IPS-20b (cell line): ENCODE results near the gene SLC18A2.

Experiments used
- H3K27ac ChIP-seq: one replicate; pipeline ENCODE4 v1.5.1; 2013; ENCODE audit warnings: low read length
- H3K27me3 ChIP-seq: 2 replicates; pipeline ENCODE4 v1.6.1; 2013; ENCODE audit warnings: mild to moderate bottlenecking, low read length, inconsistent platforms; ENCODE audit not compliant: insufficient read depth
- H3K36me3 ChIP-seq: 2 replicates; pipeline ENCODE4 v1.6.1; 2013; ENCODE audit warnings: low read depth, mild to moderate bottlenecking, inconsistent platforms, low read length, moderate library complexity; ENCODE audit not compliant: insufficient read depth
- H3K4me1 ChIP-seq: 2 replicates; pipeline ENCODE4 v1.6.1; 2013; ENCODE audit warnings: mild to moderate bottlenecking, control low read depth, inconsistent platforms, low read length, moderate library complexity; ENCODE audit not compliant: insufficient read depth
- H3K4me3 ChIP-seq: 2 replicates; pipeline ENCODE4 v1.5.1; 2013; ENCODE audit warnings: mild to moderate bottlenecking, low read length, inconsistent platforms
- H3K9ac ChIP-seq: 2 replicates; pipeline ENCODE4 v1.6.1; 2013; ENCODE audit warnings: low read depth, mild to moderate bottlenecking, inconsistent platforms, low read length, moderate library complexity
- H3K9me3 ChIP-seq: 2 replicates; pipeline ENCODE4 v1.6.1; 2013; ENCODE audit warnings: mild to moderate bottlenecking, low read depth, low read length, inconsistent platforms; ENCODE audit not compliant: insufficient read depth

Gene SLC18A2

DNA sequence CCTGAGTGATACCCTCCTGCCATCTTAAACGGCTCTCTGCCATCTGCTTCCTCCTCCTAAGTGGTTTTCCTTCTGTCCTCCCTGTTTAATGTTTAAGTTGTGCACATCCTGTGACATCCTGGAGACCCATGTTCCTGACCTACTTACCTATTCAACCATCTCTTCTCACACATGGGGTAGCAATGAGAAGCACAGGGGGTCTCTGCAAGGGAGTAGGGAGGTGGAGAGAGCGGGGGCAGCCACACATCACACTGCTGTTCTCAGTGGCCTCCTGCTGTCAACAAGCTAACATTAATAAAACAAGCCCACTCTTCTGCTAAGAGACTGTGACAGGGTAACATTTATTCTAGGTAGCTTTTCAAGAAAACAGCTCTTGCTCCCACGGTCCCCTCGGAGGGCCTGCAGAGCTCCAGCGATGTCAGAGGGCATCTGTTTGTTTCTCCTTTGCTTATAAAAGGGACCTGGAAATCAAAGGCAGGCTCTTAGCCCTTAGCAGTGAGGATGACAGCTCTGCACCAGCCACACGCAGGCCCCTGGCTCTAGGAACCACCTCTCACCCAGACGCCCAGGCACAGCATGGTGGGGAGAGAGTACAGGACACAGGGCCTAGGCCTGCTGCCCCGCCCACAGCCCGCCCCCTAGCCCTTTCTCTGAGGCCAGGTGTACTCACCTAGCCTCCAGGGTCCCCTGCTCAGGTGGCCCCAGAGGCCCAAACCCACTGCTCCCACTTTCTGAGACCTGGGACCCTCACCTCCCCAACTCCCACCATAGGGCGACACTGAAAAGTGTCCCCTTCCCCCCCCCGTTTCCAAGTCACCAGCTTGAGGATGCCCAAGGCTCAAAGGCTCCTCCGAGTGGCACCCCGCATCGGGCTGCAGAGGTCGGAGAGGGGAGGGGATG, 943 bp upstream of the SLC18A2 start:
- H3K27ac ChIP-seq: no peak overlapping the region
- no peaks in the 10 kb centered on the region for H3K36me3 ChIP-seq
- H3K27me3 ChIP-seq: peaks cover 67% of the 10 kb centered on the region
- peak overlapping the region; percentile 75 for H3K4me3 ChIP-seq
- no peaks in the 10 kb centered on the region for H3K9me3 ChIP-seq
- H3K9ac ChIP-seq: peak overlapping the region; percentile 41; the same call in 1 of the 2 replicates
- no peaks in the 10 kb centered on the region for H3K4me1 ChIP-seq

DNA sequence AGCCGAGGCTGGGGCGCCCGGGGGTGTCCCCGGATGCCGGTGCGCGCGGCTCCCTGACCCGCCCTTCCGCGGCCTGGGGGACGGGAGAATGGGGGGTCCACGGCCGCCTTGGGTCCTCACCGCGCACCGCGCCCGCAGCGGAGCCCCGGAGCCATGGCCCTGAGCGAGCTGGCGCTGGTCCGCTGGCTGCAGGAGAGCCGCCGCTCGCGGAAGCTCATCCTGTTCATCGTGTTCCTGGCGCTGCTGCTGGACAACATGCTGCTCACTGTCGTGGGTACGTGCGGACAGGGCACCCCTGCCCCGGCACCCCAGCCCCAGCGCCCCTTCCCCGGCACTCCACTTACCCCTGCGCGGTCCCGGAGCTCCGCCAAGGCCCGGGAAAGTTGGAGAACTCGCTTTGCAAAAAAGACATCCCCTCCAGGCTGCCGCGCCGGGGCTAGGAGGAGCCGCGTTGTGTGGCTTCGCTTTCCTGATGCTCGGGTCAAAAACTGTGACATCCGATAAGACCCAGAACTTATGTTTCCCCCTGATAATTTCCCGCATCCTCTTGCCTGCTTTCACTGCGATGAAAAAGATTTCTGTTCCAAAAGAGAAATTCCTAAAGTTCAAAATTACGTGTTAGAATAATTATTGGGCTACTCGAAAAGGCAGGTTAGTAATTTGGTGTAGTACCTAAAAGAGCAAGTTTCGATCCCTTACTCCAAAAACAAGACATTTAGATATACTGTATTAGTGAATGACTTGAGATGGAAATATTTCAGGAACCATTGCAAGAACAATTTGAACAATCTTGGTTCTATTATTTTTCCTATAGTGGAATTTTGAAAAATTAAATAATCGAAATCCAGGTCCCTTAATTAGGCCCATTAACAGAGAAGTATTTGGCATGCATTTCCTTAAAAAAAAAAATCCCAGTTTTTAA, 888 bp downstream of the SLC18A2 start:
- Histone ChIP-seq H3K27ac (no peak overlapping the region), H3K36me3 (no peaks in the 10 kb centered on the region), H3K9ac (no peak overlapping the region), H3K4me1 (no peaks in the 10 kb centered on the region), H3K4me3 (peak overlapping the region; percentile 75; the same call in 1 of the 2 replicates), H3K27me3 (peaks cover 61% of the 10 kb centered on the region), H3K9me3 (no peaks in the 10 kb centered on the region)

DNA sequence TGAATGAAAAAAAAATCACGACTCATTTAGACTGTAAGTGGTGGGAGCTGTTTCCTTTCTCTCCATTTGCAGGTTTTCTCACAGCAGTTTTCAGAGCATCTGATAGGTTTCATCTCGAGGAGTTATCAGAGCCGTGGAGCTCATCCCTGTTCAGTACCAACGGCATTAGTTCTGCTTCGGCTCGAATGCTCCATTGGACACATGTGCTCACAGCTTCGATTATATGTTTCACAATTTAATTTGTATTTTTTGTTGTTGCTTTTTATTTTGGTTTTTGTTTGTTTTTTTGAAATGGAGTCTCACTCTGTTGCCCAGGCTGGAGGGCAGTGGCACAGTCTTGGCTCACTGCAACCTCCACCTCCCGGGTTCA, 1.5 kb downstream of the SLC18A2 start:
- Histone ChIP-seq H3K27me3 (peaks cover 61% of the 10 kb centered on the region), H3K36me3 (no peaks in the 10 kb centered on the region), H3K9me3 (no peaks in the 10 kb centered on the region), H3K9ac (no peak overlapping the region), H3K4me1 (no peaks in the 10 kb centered on the region), H3K27ac (no peak overlapping the region), H3K4me3 (no peak overlapping the region)

DNA sequence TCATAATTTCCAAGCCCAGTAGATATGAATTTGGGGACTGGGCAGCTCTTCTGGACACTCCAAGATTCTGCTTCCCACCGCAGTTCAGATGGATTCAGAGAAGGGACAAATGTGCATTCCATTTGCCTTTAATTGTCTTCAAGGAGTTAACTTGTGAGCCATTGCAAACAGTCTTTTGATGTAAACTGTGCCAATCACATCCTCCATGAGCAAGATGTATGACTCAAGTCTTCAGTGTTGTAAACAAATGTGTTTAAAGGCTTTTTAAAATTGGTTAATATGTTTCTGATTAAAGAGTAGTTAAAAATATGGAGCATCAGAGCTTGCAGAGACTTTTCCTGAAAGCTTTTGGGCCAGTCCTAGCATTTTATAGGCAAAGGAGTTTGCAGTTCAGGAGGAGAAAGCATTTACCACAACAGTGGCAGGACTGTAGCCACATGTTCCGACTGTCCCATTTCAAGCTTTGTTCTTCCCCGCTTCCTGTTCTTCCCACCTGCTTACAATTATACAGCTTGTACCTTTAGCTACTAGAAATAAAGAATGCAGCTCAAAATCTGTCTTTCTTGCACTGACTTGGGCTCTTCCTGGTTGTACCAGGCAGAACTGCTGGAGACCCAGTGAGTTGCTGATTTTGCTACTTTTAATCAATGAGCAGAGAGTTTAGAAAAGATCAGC, 6.2 kb downstream of the SLC18A2 start:
- Histone ChIP-seq H3K27me3 (peaks cover 39% of the 10 kb centered on the region), H3K27ac (no peak overlapping the region), H3K4me1 (no peaks in the 10 kb centered on the region; the same call in 1 of the 2 replicates), H3K9ac (no peak overlapping the region), H3K4me3 (no peak overlapping the region), H3K36me3 (no peaks in the 10 kb centered on the region), H3K9me3 (no peaks in the 10 kb centered on the region)

DNA sequence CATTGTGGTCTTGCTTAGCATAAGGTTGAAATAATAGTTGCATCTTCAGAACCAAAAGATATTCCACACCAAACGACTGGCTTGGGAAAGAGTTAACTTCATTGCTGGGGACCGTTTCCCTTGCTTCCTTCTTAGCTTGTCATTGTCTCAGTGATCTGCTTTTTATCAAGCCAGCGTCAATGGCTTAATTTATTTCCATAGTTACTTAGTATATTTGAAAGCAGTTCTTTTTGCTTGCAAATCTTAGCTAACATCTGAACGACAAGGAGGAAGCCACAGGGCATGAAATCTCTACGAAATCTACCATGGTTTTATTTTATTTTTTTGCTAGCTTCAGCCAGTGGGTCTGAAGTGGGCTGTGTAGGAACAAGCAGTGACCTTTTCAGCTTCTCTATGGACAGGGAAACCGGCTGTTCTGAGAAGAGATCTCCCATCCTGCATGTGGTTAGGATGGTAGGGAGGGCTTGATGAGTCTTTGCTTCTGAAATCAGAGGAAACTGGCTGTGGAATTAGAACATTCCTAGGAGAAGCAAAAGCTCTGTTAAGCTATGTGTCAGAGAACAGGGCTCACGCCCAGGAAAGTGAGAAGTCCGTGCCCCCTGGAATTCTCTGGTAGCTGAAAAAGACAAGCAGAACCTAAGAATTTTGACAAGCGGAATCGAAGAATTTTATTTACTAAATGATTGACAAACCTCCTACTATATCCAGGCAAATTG, 8.0 kb downstream of the SLC18A2 start:
- Histone ChIP-seq H3K9me3 (no peaks in the 10 kb centered on the region), H3K4me3 (no peak overlapping the region), H3K27ac (no peak overlapping the region), H3K36me3 (no peaks in the 10 kb centered on the region), H3K27me3 (peaks cover 21% of the 10 kb centered on the region; the same call in 1 of the 2 replicates), H3K9ac (no peak overlapping the region), H3K4me1 (no peaks in the 10 kb centered on the region; the same call in 1 of the 2 replicates)

DNA sequence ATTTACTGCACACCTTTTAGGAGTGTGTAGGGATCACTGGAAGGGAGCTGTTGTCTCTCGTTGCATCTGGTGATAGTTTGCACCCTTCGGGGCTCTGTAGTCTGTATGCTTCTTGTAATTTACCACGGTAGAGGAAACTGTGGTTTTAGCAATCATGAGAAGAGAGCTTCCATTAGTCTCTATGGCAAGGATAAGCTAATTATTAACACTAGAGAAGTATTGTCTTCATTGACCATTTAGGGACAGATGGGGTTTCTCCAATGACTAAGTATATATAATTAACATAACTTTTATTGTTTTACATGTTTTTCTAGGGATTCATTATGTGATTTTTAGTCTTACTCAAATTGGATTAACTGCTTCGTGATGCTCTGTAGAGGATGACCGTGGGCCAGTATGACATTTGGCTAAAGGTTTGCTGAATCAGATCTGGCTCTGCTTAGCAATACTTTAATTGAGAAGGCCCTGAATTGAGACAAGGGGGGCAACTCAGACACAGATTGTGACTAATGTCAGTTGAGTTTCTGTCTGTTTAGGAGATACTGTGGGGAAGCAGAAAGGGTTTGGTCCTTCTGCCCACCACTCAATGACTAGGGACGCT, 8.7 kb downstream of the SLC18A2 start:
- Histone ChIP-seq H3K27me3 (peaks cover 14% of the 10 kb centered on the region; the same call in 1 of the 2 replicates), H3K9ac (no peak overlapping the region), H3K36me3 (no peaks in the 10 kb centered on the region), H3K9me3 (no peaks in the 10 kb centered on the region), H3K27ac (no peak overlapping the region), H3K4me3 (no peak overlapping the region), H3K4me1 (no peaks in the 10 kb centered on the region; the same call in 1 of the 2 replicates)

DNA sequence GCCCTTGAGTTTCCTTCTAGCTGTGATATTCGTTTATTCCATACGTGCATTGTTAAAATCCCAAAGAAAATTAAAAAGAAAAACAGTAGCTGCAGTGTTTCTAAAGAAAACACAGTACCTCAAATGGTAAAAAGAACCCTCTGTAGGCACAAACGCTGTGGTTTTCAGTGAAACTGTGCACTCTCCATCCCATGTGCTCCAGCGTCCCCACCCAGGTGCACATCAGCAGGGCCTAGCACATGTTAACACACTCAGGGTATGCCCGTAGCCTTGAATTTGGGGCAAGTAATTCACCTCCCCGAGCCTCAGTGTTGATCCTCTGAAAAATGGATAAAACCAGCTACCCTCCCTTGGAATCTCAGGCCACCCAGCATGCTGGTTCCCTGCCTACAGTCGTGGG, 9.5 kb downstream of the SLC18A2 start:
- peaks cover 6% of the 10 kb centered on the region; the same call in 1 of the 2 replicates for H3K27me3 ChIP-seq
- no peaks in the 10 kb centered on the region; the same call in 1 of the 2 replicates for H3K4me1 ChIP-seq

DNA sequence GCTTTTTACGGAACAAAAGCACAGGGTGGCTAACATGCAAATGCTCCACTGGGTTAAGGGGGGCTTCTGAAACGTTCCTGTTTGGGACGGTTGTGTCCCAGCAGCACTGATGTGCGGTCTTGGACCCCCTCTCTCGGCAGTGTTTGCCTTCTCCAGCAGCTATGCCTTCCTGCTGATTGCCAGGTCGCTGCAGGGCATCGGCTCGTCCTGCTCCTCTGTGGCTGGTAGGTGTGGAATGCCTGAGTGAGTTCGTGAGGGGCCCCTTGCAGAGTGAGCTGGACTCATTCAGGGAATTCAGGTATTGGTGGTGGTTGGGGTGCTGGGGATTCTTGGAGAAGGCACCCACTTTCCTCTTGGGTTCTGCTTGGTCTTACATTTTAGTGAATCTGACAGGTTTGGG, 13.0 kb downstream of the SLC18A2 start:
- no peaks in the 10 kb centered on the region for H3K9me3 ChIP-seq
- no peak overlapping the region for H3K27ac ChIP-seq
- no peak overlapping the region for H3K4me3 ChIP-seq
- H3K36me3 ChIP-seq: no peaks in the 10 kb centered on the region
- no peaks in the 10 kb centered on the region; the same call in 1 of the 2 replicates for H3K4me1 ChIP-seq
- no peaks in the 10 kb centered on the region for H3K27me3 ChIP-seq
- no peak overlapping the region for H3K9ac ChIP-seq

More for the DNA sequence above, 9.5 kb downstream of the SLC18A2 start:
- H3K4me3 ChIP-seq: no peak overlapping the region
- H3K9ac ChIP-seq: no peak overlapping the region
- no peaks in the 10 kb centered on the region for H3K9me3 ChIP-seq
- H3K27ac ChIP-seq: no peak overlapping the region
- no peaks in the 10 kb centered on the region for H3K36me3 ChIP-seq

DNA sequence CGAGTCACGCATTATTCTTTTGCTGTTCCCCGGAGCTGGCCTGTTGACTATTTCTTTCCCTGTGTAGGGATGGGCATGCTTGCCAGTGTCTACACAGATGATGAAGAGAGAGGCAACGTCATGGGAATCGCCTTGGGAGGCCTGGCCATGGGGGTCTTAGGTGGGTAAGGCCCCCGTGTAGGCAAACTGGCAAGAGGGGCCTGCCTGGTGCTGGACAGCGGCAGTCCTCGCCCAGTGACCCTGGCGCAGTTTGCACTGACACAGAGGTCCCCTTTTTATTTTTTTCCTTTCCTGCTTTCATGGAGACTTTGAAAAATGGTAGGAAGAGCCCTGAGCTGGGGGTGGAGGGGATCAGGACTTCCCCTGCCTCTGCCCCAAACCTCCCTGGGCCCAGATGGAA, 13.4 kb downstream of the SLC18A2 start:
- Histone ChIP-seq H3K9ac (no peak overlapping the region), H3K9me3 (no peaks in the 10 kb centered on the region), H3K36me3 (no peaks in the 10 kb centered on the region), H3K27ac (no peak overlapping the region), H3K27me3 (no peaks in the 10 kb centered on the region), H3K4me3 (no peak overlapping the region), H3K4me1 (no peaks in the 10 kb centered on the region; the same call in 1 of the 2 replicates)

DNA sequence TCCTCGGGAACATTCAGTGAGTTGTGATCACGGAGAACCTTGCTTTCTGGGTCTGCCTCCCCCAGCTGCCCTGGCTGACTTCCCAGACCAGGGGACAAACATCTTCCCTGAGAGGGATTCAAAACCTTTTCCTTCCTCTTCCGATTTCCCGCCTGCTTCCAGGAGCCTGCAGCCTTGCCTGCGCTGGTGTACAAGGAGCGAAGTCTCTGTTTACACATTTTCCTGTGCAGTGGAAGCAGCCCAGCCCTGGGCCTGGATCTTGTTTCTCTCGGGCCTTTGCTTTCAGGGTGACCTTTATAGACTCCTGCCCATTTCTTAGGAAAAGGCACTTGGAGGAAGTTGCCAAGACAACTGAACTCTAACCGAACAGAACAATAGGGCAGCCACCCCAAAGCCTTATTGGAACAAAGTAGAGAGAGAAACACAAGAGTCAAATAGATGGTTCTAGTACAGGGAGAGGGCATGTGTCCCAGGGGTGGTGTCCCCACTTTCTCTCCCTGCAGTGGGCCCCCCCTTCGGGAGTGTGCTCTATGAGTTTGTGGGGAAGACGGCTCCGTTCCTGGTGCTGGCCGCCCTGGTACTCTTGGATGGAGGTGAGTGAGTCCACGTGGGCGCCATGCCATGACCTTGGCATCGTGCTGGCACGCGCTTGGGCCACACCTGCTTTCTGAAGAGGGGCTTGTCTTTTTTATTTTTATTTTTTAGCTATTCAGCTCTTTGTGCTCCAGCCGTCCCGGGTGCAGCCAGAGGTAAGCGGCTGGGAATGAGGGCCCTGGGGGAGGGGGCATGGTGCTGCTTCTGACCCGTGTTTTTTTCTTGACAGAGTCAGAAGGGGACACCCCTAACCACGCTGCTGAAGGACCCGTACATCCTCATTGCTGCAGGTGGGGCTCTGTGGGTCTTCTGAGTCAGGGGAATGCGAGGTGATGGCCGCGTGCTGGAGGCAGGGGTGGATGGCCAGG, 14.1 kb downstream of the SLC18A2 start:
- Histone ChIP-seq H3K27ac (no peak overlapping the region), H3K9ac (no peak overlapping the region), H3K27me3 (no peaks in the 10 kb centered on the region), H3K36me3 (no peaks in the 10 kb centered on the region), H3K4me1 (peaks cover 3% of the 10 kb centered on the region; the same call in 1 of the 2 replicates), H3K9me3 (no peaks in the 10 kb centered on the region), H3K4me3 (no peak overlapping the region)
